Measurements from ENCODE around the gene MED17.

MED17 gene

DNA sequence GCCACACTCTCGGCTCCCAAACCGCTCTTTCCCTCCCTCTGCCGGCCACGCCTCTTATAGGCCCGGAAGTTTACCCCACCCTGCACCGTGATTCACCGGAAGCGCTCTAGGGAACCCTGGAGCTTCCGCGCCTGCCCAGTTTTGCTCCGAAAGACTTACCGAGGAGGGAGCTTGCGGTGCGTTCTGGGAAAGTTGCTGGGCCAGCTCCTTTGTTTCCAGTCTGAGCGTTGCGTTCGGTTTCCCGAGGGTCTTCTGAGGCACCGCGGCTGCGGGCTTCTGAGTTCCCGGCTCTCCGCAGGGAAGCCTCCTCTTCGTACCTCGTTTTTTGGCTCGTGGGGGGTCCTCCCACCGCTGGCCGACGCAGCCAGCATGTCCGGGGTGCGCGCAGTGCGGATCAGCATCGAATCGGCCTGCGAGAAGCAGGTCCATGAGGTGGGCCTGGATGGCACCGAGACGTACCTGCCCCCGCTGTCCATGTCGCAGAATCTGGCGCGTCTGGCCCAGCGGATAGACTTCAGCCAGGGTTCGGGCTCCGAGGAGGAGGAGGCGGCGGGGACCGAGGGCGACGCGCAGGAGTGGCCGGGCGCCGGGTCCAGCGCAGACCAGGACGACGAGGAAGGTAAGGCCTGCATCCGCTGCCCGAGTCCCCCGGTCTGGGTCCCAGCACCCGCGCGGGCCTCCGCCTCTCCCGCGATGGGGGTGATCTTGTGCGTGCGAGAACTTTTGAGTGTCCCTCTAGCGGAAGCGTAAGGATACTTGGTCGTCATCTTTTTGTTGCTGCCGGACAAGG is at the start of gene MED17:
Gene MED17, plus strand, starts transcription at position 138 of the 790 bp plus-strand sequence. Its CDS starts 232 bp downstream, at position 370.
- peak; percentile 96 for DNase-seq (ENCODE audit: low spot score)

DNA sequence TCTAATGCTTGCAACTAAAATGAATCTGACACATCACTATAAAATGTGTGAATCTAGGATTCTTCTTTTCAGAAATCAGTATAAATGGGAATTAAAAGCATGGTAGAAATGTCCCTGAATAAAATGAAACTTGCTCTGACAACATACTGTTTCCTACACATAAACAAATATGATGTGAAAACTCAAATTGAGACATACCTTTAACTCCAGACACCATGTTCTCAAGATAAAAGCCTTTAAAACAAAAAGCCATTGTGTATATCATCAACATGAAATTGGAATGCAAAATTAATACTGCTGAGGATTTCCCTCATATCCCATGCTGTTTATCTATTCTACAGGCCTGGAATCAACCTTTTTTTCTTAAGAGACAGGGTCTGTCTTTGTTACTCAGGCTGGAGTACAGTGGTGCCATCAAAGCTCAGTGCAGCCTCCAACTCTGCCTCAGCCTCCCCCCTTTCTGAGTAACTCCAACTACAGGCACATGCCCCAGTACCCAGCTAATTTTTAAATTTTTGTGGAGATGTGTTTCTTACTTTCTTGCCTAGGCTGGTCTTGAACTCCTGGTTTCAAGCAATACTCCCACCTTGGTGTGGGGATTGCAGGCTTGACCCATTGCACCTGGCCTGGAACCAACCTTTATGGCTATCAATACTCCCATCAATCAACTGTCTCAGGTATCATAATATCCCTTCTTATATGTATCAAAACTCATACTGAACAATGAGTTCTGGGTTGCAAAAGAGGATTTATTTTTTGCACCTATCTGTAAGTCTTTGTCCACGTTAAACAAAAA is 49.5 kb upstream of the MED17 start:
- no peak for DNase-seq (ENCODE audit: low spot score)

DNA sequence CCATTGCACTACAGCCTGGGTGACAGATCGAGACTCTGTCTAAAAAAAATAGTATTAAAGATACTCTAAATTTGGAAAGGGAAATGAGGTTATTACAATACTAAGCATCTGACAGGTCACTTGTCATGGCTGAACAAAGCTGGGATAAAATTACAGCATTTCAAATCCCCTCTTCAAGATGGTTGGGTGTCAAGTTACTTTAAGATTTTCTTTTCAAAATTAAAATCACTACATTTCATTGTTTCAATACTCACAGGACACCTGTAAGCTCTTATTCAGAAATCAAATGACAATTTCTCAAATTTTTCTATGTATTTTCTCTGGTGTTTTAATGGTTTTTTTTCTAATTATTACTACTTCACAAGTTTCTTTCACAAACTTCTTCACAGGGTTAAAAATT is 48.5 kb upstream of the MED17 start:
- DNase-seq (ENCODE audit: low spot score) = no peak

- no peak for DNase-seq (ENCODE audit: low spot score)
These were observed 48.0 kb upstream of the MED17 start for GRCh38 chr11:93736129-93736528.

GRCh38 chr11:93737904-93738612 is 46.0 kb upstream of the MED17 start:
- no peak for DNase-seq (ENCODE audit: low spot score)

GRCh38 chr11:93738647-93739081 is 45.4 kb upstream of the MED17 start:
- no peak for DNase-seq (ENCODE audit: low spot score)

- no peak for DNase-seq (ENCODE audit: low spot score)
These were observed 43.9 kb upstream of the MED17 start for GRCh38 chr11:93740031-93740729.

- DNase-seq (ENCODE audit: low spot score) = peak; percentile 67
These were observed 43.4 kb upstream of the MED17 start for GRCh38 chr11:93740730-93741093.

- peak; percentile 98 for DNase-seq (ENCODE audit: low spot score)
These were observed 42.8 kb upstream of the MED17 start, which contains the start of the genes C11orf54 and TAF1D for GRCh38 chr11:93741094-93741881. C11orf54 (plus strand) TSS chr11:93741672; CDS start chr11:93747394, 5,722 bp downstream. TAF1D (minus strand) TSS chr11:93741495; CDS start chr11:93739304, 2,191 bp downstream.

- DNase-seq (ENCODE audit: low spot score) = no peak
These were observed 42.2 kb upstream of the MED17 start for GRCh38 chr11:93741882-93742226.

DNA sequence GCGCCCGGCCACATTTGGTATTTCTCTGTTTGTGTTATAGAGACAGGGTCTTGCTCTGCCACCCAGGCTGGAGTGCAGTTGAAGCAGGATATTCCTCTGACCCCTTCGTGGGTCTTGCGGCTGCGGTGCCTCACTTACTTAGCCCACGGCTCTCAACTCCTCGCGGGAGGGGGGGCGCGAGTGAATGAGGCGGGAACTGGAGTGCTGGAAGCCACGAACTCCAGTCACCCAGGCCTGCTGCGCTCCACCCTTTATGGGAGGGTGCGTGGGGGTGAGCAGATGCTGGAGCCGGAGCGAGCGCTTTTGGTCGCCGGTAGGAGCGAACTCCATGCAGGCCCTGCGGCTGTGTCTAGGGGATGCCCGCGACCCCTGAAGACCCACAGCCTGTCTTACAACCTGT is 40.8 kb upstream of the MED17 start:
- DNase-seq (ENCODE audit: low spot score) = no peak

GRCh38 chr11:93744669-93745004 is 39.4 kb upstream of the MED17 start:
- DNase-seq (ENCODE audit: low spot score) = no peak

GRCh38 chr11:93745005-93745755 is 38.9 kb upstream of the MED17 start:
- peak; percentile 49 for DNase-seq (ENCODE audit: low spot score)

DNA sequence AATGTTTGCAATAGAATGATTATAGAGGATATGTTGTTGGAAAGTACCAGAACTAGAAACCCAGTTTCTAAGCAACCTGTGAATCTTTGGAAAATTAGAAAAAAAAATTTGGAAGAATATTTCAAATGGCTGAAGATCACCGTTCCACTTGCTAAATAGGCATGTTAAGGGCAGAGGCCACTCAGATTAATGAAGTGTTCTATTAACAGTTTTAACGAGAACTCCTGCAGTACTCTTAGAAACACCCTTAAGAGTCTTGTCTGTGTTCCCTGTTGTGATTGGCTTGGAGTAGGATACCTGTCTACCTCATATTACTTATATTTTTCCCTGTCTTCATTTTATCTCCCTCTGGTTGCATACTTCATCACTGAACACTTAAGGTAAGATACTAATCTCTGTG is 38.0 kb upstream of the MED17 start:
- DNase-seq (ENCODE audit: low spot score) = no peak

- no peak for DNase-seq (ENCODE audit: low spot score)
These were observed 37.0 kb upstream of the MED17 start for GRCh38 chr11:93747122-93747521.

- no peak for DNase-seq (ENCODE audit: low spot score)
These were observed 33.1 kb upstream of the MED17 start for GRCh38 chr11:93751001-93751400.

DNA sequence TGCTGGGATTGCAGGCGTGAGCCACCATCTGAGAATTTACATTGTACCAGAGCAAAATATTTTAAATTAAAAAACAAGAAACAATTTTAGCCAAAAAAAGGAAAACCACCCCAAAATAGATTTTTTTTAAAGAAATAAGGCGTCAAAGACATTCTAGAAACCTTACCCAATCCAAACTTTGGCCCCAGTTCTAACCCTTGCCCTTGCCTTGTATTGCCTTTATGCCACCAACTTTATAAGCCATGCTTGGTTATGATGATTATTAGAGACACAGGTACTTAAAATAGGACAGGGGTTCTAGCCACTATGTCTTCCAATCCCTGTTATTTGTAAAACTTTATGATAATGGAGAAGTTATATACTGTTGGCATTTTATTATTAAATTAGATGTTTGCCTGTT is 30.8 kb upstream of the MED17 start:
- no peak for DNase-seq (ENCODE audit: low spot score)

DNA sequence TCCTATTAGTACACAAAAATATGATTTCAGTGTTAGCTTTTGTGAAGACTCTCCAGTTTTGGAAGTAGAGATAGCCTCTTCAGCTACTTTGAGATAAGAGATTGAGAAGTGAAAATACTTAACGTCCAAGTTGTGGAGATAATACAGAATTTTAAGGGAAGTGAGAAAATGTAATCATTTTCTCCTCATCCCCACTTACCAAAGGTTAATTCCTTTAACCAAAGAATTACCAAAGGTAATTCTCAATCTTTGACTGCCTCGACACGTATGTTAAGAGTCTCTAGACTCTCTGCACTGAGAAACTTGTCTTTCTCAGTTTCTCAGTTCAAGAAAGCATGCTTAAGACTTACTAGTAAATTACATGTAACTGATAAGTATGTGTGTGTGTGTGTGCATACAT is 27.3 kb upstream of the MED17 start:
- DNase-seq (ENCODE audit: low spot score) = no peak

- DNase-seq (ENCODE audit: low spot score) = no peak
These were observed 26.8 kb upstream of the MED17 start for GRCh38 chr11:93757301-93757700.

Data from Ammon's horn (tissue), 1 donor.